NCI-H82 treated with DMSO at 0.1 percent for 48 hours (cell line): ENCODE results near the gene IFIT1.
A peak's percentile ranks its signal among the peaks of the same experiment; 100 is the strongest.
"Not testable (repeated sequence)": the region's sequence is repeated elsewhere in the genome, so short reads cannot be mapped to it uniquely, and the experiment has no call there.

ENCODE experiments used
- DNase-seq: peaks from one replicate; lab custom pipeline; 2025; ENCODE audit not compliant: unreplicated experiment; lab: John Stamatoyannopoulos, UW

IFIT1 gene

DNA sequence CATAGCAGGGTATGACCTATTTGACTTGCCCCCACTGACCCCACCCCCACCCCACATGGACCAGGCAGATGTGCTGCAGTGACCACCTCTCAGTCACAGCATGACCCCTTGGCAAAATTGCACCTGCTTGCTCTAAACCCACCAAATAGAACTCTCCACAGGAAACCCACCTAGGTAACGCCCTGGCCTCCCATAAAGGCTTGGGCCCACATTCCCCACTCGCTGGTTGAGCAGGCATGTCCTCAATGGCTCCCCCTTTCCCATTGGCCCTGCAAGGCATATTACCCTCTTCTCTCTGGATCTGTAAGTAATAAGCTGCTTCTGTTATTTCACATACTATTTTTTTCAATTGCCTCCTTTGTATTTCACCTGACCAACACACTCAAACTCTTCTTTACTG is 2.7 kb downstream of the IFIT1 start:
- DNase-seq: no peak

DNA sequence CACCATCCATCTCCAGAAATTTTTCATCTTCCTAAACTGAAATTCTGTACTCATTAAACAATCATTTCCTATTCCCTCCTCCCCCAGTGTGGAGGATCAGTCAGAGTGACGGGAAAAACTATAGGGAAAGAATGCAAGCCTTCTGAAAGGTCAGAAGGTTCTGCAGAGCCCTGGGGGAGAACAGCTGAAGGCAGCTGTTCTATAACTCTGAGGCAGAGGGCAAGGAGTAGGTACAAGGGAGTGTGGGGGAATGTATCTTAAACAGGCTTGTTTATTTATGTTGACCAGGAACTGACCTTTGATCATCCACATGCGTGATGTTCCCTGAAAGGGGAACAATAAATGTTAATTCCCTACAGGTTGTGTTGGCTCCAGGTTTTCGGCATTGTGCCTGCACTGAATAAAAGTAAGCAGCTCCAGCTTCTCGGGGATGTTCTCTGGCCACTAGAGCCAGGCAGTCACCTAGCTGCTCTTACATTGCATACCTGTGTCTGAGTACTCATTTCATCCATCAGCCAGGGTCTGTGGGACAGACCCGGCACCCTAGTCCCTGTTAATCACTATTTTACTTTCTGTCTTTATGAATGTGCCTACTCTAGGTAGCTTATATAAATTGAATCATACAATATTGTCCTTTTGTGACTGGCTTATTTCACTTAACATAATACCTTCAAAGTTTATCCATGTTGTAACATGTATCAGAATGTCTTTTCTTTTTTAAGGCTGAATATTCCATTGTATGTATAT is 5.8 kb downstream of the IFIT1 start:
- DNase-seq: no peak

DNA sequence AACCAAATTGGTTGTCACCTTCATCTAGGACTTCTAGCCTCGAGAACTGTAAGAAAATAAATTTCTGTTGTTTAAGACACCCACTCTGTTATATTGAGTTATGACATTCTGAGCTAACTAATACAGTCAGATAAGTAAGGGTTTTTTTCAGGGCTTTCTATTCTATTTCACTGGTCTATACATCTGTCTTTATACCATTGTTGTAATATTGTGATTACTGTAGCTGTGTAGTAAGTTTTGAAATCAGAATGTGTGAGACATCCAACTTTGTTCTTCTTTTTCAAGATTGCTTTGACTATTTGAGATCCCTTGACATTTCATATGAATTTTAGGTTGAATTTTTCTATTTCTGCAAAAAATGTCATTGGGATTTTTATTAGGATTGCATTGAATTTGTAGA is 7.5 kb downstream of the IFIT1 start:
- DNase-seq: no peak

DNA sequence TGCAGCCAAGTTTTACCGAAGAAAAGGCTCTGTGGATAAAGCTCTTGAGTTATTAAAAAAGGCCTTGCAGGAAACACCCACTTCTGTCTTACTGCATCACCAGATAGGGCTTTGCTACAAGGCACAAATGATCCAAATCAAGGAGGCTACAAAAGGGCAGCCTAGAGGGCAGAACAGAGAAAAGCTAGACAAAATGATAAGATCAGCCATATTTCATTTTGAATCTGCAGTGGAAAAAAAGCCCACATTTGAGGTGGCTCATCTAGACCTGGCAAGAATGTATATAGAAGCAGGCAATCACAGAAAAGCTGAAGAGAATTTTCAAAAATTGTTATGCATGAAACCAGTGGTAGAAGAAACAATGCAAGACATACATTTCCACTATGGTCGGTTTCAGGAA is 10.6 kb downstream of the IFIT1 start:
- no peak for DNase-seq

DNA sequence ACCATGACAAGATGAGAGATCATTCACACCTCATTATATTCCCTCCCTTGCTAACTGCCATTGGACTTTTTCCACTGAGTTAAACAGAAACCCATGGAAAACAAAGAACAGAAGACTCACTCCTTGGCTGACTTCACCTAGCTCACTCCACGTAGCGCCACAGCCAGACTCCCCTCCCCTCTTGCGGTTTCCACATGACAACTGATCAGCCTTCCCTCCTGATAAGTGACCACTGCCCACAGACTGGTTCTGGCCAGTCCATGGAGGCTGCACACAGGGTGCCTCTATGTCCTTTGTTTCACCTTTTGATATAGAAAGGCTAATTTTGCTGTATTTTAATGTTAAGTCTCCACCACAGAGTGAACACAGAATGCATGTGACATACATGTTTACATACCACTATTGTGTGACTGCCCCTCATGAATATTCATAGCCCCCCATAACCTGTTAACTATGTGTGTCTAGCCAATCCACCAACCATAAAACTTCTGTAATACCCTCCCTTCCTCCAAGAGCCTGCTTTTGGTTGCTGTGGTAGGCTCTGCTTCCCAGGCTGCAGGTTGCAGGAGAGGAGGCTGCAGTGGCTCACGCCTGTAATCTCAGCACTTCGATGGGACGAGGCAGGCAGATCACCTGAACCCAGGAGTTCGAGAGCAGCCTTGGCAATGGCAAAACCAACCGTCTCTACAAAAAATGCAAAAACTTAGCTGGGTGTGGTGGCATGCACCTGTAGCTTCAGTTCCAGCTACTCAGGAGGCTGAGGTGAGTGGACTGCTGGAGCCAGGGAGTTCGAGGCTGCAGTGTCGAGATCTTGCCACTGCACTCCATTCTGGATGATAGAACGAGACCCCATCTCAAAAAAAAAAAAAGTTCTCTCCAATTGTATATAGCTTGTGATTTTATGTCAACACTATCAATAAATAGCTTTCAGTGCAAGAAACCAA is 12.0 kb downstream of the IFIT1 start:
- no peak for DNase-seq

DNA sequence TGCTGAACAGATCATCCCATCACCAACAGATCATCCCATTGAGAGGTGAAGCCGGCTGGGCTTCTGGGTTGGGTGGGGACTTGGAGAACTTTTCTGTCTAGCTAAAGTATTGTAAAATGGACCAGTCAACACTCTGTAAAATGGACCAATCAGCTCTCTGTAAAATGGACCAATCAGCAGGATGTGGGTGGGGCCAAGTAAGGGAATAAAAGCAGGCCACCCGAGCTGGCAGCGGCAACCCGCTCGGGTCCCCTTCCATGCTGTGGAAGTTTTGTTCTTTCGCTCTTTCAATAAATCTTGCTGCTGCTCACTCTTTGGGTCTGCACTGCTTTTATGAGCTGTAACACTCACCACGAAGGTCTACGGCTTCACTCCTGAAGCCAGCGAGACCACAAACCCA is 13.8 kb downstream of the IFIT1 start:
- not testable (repeated sequence) for DNase-seq

DNA sequence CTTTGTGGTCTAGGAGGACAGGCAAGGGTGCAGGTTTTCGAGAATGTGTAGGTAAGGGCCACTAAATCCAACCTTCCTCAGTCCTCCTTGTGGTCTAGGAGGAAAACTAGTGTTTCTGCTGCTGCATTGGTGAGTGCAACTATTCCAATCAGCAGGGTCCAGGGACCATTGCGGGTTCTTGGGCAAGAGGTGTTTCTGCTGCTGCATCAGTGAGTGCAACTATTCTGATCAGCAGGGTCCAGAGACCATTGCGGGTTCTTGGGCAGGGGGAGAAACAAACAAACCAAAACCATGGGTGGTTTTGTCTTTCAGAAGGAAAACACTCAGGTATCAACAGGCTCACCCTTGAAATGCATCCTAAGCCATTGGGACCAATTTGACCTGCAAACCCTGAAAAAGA is 15.4 kb downstream of the IFIT1 start:
- not testable (repeated sequence) for DNase-seq

DNA sequence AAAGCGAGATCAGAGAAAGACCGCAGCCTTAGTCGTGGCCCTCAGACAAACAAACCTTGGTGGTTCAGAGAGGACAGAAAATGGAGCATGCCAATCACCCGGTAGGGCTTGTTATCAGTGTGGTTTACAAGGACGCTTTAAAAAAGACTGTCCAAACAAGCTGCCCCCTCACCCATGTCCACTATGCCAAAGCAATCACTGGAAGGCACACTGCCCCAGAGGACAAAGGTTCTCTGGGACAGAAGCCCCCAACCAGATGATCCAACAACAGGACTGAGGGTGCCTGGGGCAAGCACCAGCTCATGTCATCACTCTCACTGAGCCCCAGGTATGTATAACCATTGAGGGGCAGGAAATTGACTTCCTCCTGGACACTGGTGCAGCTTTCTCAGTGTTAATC is 16.9 kb downstream of the IFIT1 start:
- DNase-seq: not testable (repeated sequence)

DNA sequence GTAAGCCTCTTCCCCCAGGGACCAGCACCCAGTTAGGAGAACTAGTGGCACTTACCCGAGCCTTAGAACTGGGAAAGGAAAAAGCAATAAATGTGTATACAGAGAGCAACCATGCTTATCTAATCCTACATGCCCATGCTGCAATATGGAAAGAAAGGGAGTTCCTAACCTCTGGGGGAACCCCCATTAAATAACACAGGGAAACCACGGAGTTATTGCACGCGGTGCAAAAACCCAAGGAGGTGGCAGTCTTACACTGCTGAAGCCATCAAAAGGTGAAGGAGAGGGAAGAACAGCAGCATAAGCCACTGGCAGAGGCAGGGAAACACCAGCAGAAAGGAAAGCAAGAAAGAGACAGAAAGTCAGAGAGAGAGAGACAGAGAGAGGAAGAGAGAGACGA is 18.1 kb downstream of the IFIT1 start:
- DNase-seq: not testable (repeated sequence)

DNA sequence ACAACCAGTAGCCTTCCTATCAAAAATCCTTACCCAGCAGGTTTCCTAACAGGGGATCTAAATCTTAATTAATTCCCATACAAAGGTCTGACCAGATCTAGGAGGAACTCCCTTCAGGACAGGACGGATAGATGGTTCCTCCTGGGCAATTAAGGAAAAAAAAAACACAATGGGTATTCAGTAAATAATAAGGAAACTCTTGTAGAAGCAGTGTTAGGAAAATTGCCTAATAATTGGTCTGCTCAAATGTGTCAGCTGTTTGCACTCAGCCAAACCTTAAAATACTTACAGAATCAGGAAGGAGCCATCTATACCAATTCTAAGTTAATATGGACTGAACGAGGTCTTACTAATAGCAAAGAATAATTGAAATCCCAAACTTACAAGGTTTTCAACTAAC is 18.7 kb downstream of the IFIT1 start:
- not testable (repeated sequence) for DNase-seq

DNA sequence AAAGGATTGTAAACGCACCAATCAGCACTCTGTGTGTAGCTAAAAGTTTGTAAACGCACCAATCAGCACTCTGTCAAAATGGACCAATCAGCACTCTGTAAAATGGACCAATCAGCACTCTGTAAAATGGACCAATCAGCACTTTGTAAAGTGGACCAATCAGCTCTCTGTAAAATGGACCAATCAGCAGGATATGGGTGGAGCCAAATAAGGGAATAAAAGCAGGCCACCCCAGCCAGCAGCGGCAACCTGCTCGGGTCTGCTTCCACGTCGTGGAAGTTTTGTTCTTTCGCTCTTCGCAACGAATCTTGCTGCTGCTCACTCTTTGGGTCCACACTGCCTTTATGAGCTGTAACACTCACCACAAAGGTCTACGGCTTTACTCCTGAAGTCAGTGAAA is 19.9 kb downstream of the IFIT1 start:
- DNase-seq: not testable (repeated sequence)

DNA sequence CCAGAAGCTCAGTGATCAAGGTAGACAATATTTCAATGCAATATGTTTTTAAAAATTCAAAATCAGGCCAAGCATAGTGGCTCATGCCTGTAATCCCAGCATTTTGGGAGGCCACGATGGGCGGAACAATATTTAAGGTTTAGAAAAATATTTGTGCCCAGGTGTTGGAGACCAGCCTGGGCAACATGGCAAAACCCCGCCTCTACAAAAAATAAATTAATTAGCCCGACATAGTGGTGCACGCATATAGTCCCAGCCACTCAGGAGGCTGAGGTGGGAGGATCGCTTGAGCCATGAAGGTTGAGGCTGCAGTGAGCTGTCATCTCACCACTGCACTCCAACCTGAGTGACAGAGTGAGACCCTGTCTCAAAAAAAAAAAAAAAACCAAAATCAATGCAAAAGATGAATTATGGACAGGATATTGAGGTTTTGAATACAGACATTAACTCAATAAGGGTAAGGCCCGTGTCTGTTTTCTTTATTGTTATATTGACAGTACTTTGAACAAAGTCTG is 21.0 kb downstream of the IFIT1 start:
- DNase-seq: no peak

DNA sequence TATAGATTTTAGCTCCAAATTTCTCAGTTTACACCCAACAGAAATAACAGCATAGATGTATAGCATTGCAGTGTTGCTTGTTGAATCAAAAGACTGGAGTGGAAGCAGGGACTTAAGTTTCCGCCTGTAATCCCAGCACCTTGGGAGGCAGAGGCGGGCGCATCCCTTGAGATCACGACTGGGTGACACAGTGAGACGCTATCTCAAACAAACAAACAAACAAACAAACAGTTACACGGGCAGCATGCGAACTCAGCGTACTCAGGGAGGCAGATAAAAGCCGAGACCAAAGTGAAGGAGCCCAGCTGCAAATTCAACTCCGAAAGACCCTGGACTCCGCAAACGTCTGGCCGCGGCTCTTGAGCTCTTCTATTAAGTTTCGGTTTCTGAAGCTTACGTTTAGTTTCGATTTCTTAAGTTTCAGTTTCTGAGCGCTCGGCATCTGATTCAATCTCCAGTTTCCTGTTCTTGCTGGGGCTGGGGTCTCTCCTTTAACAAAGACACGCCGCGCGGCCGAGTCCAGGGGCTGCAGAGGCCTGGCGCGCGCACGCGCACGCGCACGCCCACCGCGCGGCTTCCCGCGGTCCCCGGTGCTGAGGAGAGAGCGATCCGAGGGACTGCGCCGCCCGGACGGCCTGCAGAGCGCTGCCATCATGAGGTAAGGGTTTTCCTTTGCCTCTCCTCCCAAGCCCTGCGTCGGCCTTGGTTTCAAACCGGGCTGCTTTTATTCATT is 21.9 kb downstream of the IFIT1 start, which contains the start of gene IFIT5:
Gene IFIT5, plus strand, starts transcription at position 423 of the 733 bp plus-strand sequence. Its CDS starts 231 bp downstream, at position 654.
- DNase-seq: peak; percentile 3

DNA sequence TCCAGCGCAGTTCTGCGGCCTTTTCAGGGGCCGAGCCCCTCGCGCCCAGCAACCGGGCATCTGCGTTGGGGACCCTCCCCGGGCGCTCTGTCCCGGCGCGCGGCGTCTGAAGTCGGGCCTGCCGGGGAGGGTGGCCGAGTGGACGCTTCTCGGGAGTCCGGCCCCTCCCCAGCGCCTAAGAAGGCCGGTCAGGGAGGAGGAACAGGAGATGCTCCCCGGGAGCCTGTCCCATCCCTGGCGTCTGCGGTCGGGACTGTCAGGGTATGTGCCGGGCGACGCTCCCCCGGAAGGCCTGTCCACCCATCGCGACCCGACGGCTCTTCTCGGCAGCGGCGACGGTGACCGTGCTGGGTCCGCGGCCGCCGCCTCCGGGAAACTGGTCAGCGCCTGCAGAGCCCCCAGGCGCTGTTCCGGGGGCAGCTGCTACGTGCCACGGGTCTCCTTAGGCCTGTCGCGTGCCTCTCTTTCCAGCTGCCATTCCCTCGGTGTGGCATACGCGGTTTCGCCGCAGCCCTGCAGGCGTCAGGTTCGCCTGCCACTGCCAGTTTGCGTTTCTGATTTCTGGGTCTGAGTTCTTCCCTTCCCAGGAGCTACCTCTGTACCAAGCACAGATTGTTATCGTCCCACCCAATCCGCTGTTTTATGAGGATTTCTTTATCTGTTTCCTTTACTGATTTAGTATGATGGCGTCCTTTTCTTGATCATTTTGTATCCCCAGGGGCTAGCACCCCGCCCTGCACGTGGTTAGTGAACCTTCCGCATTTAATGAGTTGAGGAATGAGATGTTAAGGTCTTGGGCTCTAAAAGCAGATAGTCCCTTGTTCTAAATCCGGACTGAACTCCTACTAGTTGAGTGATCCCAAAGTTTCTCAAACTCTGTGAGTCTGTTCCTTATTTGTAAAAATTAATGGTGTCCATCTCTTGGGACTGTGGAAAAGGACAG is 22.7 kb downstream of the IFIT1 start:
- DNase-seq: no peak

DNA sequence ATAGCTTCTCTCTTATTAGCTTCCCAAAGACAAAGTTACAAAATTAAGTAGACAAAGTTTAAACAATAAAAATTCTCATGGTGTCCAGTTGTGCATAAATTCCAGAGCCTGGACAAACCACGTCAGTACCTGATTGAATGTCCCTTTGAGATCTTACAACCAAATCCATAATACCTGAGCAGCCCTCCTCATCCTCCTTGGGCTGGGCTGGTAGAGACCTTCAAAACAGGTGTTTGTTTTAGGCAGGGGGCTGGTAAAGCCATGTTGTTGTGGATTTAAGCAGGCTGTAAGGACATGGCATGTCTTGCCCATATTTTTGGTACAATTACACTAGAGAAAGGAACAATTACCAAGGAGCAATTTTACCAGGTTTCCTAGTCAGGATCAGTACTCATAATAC is 24.0 kb downstream of the IFIT1 start:
- no peak for DNase-seq

DNA sequence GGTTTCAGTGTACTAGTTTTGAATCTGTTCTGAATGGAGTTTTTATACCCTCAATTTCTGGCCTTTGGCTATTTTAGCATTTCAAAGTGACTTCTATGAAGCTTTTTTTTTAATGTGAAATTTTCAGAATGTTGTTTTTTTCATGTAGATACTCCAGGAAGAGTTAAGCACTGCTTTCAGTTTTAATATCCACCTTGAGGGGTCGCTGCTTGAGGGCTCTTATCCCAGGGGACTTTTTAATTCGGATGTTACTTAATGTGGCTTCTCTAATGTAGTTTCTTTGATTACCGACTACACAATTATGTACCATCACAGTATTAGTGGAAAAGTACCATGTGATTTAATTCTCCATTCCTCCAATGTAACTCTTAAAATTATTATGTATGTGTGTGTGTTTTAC is 27.1 kb downstream of the IFIT1 start:
- DNase-seq: no peak

DNA sequence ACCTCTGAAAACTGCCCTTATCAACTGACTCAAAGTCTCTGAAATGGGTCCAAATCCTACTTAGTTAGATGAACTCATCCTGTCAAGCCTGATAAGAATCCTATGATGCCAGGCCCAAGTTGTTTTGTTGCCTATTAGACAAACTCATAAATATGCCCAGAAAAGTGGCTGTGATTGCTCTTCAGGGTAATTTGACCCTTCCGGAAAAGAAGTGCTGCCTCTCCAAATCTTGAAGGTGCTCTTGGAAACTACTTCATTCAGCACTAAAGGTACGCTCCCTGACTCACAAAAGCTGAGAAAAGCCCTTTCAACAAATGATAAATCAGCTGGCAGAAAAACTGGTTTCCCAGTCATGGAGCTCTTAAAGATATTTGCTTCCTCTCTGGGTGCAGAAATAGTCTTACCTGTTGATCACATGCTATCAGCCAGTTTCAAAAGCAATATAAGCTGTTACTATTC is 28.6 kb downstream of the IFIT1 start:
- no peak for DNase-seq

DNA sequence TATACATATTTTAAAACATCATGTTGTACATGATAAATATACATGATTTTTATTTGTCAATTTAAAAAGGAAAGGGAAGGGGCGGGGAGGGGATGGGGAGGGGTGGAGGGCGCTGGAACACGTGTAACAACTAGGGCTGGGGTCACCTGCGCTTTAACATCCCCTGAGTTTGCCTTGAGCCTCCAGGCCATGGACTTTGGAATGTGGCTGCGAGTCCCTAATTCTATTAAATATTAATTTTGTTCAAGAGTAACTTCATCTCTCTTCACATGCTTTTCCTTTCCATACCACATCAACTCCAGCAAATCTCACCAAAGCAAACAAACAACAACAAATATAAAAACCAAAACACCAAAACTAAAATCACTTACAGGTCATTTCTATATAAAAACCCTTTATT is 32.6 kb downstream of the IFIT1 start:
- DNase-seq: no peak

DNA sequence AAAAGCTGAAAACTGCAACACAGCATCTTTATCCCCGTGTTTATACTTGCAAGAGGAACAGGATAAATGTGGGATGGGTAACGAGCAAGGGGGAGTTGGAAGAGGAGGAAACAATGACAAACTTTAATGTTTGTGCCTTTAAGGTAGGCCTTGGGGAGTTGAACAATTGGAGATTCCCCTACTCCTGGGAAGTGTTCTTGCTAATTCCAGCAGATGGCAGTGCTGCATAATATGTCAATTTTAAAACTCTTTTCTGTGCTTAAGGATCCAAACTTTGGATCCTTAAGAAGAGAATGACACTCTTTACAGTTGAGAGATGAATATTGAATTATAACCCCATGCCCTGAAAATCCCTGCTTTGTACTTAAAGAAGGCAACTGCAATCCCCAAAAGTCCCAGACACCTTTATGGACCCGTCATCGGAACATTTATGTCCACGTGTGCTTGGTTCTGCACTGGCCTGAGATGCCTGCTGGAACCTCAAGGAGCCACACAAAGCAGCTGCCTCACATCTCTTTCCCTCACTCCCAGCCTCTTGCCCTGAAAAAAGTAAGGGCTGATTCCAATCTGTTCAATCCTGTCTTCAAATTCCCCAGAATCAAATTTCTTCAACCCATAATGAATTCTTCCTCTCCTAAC is 33.9 kb downstream of the IFIT1 start:
- no peak for DNase-seq
